ENCODE measurements around the gene WASF3.

DNA sequence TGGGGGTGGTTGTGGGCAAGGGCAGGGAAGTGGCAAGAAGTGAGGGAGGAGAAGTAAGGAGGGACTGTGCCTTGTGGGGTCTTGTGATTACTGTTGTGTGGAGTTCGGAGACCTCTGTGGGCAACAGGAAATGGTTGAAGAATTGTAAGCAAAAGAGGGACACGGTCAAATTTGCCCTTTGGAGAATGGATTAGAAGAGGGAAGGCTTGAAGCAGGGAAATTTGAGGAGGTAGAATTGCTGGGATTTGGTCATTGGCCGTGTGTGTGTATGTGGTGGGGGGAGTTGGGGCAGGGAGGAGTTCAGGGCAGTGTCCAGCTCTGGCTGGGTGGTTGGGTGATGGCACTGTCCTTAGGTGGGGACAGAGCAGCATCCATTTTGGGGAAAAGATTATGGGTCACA lies 3.6 kb downstream of the WASF3 start:
- TF ChIP-seq, protein P1, sequence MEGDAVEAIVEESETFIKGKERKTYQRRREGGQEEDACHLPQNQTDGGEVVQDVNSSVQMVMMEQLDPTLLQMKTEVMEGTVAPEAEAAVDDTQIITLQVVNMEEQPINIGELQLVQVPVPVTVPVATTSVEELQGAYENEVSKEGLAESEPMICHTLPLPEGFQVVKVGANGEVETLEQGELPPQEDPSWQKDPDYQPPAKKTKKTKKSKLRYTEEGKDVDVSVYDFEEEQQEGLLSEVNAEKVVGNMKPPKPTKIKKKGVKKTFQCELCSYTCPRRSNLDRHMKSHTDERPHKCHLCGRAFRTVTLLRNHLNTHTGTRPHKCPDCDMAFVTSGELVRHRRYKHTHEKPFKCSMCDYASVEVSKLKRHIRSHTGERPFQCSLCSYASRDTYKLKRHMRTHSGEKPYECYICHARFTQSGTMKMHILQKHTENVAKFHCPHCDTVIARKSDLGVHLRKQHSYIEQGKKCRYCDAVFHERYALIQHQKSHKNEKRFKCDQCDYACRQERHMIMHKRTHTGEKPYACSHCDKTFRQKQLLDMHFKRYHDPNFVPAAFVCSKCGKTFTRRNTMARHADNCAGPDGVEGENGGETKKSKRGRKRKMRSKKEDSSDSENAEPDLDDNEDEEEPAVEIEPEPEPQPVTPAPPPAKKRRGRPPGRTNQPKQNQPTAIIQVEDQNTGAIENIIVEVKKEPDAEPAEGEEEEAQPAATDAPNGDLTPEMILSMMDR (IDR thresholded peaks at IDR 0.05; ENCODE audit: low read depth, low read length, poor library complexity, severe bottlenecking): no peak
- TF ChIP-seq EZH2phosphoT487 (IDR thresholded peaks at IDR 0.05; ENCODE audit: borderline replicate concordance, low read length): no peak
